SK-N-SH (cell line): Measurements from ENCODE around the gene RHBDL3. TPM values are rescaled to one million over a fixed set of nuclear protein-coding genes. Genes with fewer than 3 reads are reported as not detected.

Experiments
- CTCF ChIA-PET: fragments of 300-600, 350-600 bp; formaldehyde crosslinking; extraction: SDS; loops from one replicate; lab custom pipeline; 2021; lab: Yijun Ruan, JAX
- POLR2A ChIA-PET: fragments of 350-600 bp; sonication (Branson Sonifier 250); formaldehyde crosslinking; extraction: SDS; loops from one replicate; lab custom pipeline; 2020; ENCODE audit warnings: antibody characterized with exemption, inconsistent platforms; lab: Yijun Ruan, JAX
- DNase-seq: peaks from one replicate; pipeline ENCODE4 v3.0.0; 2012
- H2AFZ ChIP-seq: fragments of 200-600 bp; sonication (generic); 2 replicates; pipeline ENCODE4 v1.8.1; 2016; ENCODE audit warnings: antibody characterized with exemption, mild to moderate bottlenecking, low read depth
- H3F3A ChIP-seq: fragments of 200-600 bp; sonication (generic); replicated peaks from 2 replicates; pipeline ENCODE3; 2016; ENCODE audit warnings: antibody characterized with exemption, mild to moderate bottlenecking; ENCODE audit not compliant: insufficient read depth
- H3K27ac ChIP-seq, 2 experiments: fragments of 200-500 bp in 1 of 2; fragments of 200-600 bp in 1 of 2; sonication (Bioruptor generic) in 1 of 2; sonication (generic), shearing (Covaris generic) in 1 of 2; 2 replicates each; pipeline versions ENCODE4 v1.5.1 to v1.6.1; 2014 to 2016; ENCODE audit warnings: low read depth in 2 of 2, inconsistent platforms in 1 of 2, low read length in 1 of 2, mild to moderate bottlenecking in 1 of 2, mixed read lengths in 1 of 2
- H3K27me3 ChIP-seq: fragments of 200-600 bp; sonication (generic), shearing (Covaris generic); 2 replicates; pipeline ENCODE4 v1.6.1; 2016; ENCODE audit warnings: mixed run types; ENCODE audit not compliant: insufficient read depth
- H3K36me3 ChIP-seq, 2 experiments: fragments of 200-500 bp in 1 of 2; fragments of 200-600 bp in 1 of 2; sonication (Bioruptor generic) in 1 of 2; sonication (generic) in 1 of 2; replicated peaks in 1 of 2; 2 replicates each; pipeline versions ENCODE3 to v1.5.1; 2014 to 2016; ENCODE audit warnings: low read length in 1 of 2, mild to moderate bottlenecking in 1 of 2; ENCODE audit not compliant: insufficient read depth in 2 of 2, control insufficient read depth in 1 of 2
- H3K4me1 ChIP-seq, 2 experiments: fragments of 200-500 bp in 1 of 2; fragments of 200-600 bp in 1 of 2; sonication (Bioruptor generic) in 1 of 2; sonication (generic), shearing (Covaris generic) in 1 of 2; 2 replicates each; pipeline versions ENCODE4 v1.5.1 to v1.6.1; 2014 to 2016; ENCODE audit warnings: low read depth in 1 of 2, low read length in 1 of 2, mixed run types in 1 of 2; ENCODE audit not compliant: insufficient read depth in 2 of 2, control insufficient read depth in 1 of 2
- H3K4me2 ChIP-seq: fragments of 200-600 bp; sonication (generic), shearing (Covaris generic); 2 replicates; pipeline ENCODE4 v1.6.1; 2017; ENCODE audit warnings: mixed run types
- H3K4me3 ChIP-seq, 2 experiments: fragments of 200-500 bp in 1 of 2; fragments of 200-600 bp in 1 of 2; sonication (Bioruptor generic) in 1 of 2; sonication (generic), shearing (Covaris generic) in 1 of 2; 2 replicates each; pipeline versions ENCODE4 v1.5.1 to v1.8.1; 2014 to 2016; ENCODE audit warnings: low read depth in 2 of 2, inconsistent platforms in 1 of 2, low read length in 1 of 2, mild to moderate bottlenecking in 1 of 2, mixed read lengths in 1 of 2, moderate library complexity in 1 of 2
- H3K79me2 ChIP-seq: fragments of 200-600 bp; sonication (generic); 2 replicates; pipeline ENCODE4 v1.8.1; 2017; ENCODE audit warnings: mild to moderate bottlenecking; ENCODE audit not compliant: insufficient read depth
- H3K9ac ChIP-seq: fragments of 200-600 bp; sonication (generic); 2 replicates; pipeline ENCODE4 v1.6.1; 2017; ENCODE audit warnings: mixed run types
- H3K9me2 ChIP-seq: fragments of 200-600 bp; sonication (generic); 2 replicates; pipeline ENCODE4 v1.6.1; 2017; ENCODE audit warnings: mixed run types
- H3K9me3 ChIP-seq: fragments of 200-600 bp; sonication (generic); 2 replicates; pipeline ENCODE4 v1.6.1; 2017; ENCODE audit warnings: mixed run types, mild to moderate bottlenecking, moderate library complexity
- H4K20me1 ChIP-seq: fragments of 200-600 bp; sonication (generic); 2 replicates; pipeline ENCODE4 v1.6.1; 2017; ENCODE audit warnings: mild to moderate bottlenecking, mixed run types; ENCODE audit not compliant: insufficient read depth
- CHD2 ChIP-seq: fragments of 150-350 bp; IDR thresholded peaks from 2 replicates; pipeline ENCODE4 v1.6.1; 2018; ENCODE audit warnings: low read length; ENCODE audit not compliant: partially characterized antibody
- ELF1 ChIP-seq: IDR thresholded peaks from 2 replicates; pipeline ENCODE4 v1.4.0; 2012
- GABPA ChIP-seq: IDR thresholded peaks from 2 replicates; pipeline ENCODE4 v1.4.0; 2012; ENCODE audit warnings: low read depth, mild to moderate bottlenecking
- MAX ChIP-seq: IDR thresholded peaks from 2 replicates; pipeline ENCODE4 v1.4.0; 2012; ENCODE audit warnings: low read depth
- MEF2A ChIP-seq: IDR thresholded peaks from 2 replicates; pipeline ENCODE4 v1.4.0; 2012; ENCODE audit warnings: low read depth, borderline replicate concordance
- NFIC ChIP-seq: IDR thresholded peaks from 2 replicates; pipeline ENCODE4 v1.4.0; 2012; ENCODE audit warnings: borderline replicate concordance
- NRF1 ChIP-seq: IDR thresholded peaks from 2 replicates; pipeline ENCODE4 v1.6.1; 2012; ENCODE audit warnings: low read depth, mild to moderate bottlenecking, low read length
- POLR2AphosphoS5 ChIP-seq: IDR thresholded peaks from 2 replicates; pipeline ENCODE4 v1.6.1; 2012; ENCODE audit warnings: low read depth, low read length
- RAD21 ChIP-seq: IDR thresholded peaks from 2 replicates; pipeline ENCODE4 v1.6.1; 2012; ENCODE audit warnings: mild to moderate bottlenecking, low read length
- REST ChIP-seq: IDR thresholded peaks from 2 replicates; pipeline ENCODE4 v1.6.1; 2012; ENCODE audit warnings: mild to moderate bottlenecking, low read depth, low read length, moderate library complexity
- RXRA ChIP-seq: IDR thresholded peaks from 2 replicates; pipeline ENCODE4 v1.4.0; 2012; ENCODE audit warnings: low read depth, mild to moderate bottlenecking, borderline replicate concordance
- SMC3 ChIP-seq: IDR thresholded peaks from 2 replicates; pipeline ENCODE4 v1.6.1; 2012; ENCODE audit warnings: low read depth, low read length, improper control_type of control experiment
- TAF1 ChIP-seq: IDR thresholded peaks from 2 replicates; pipeline ENCODE4 v1.6.1; 2012; ENCODE audit warnings: low read depth, mild to moderate bottlenecking, low read length, moderate library complexity, borderline replicate concordance
- TCF12 ChIP-seq: IDR thresholded peaks from 2 replicates; pipeline ENCODE4 v1.4.0; 2012
- USF1 ChIP-seq: IDR thresholded peaks from 2 replicates; pipeline ENCODE4 v1.4.0; 2012; ENCODE audit warnings: low read depth, borderline replicate concordance
- YY1 ChIP-seq: IDR thresholded peaks from 2 replicates; pipeline ENCODE4 v1.4.0; 2012; ENCODE audit warnings: low read depth, mild to moderate bottlenecking
- ZBTB33 ChIP-seq: IDR thresholded peaks from 2 replicates; pipeline ENCODE4 v1.4.0; 2012; ENCODE audit warnings: low read depth, borderline replicate concordance
- WGBS: methylation state at CpG from one replicate; pipeline ENCODE4 v1.1.6; 2017; ENCODE audit warnings: low lambda C conversion rate; 5-methylcytosine and 5-hydroxymethylcytosine counted together
- polyA plus RNA-seq, 3 experiments: library from polyadenylated mRNA; depleted of rRNA; stranded (reverse); fragments of >200 nt; gene quantifications; 2 replicates each; pipeline ENCODE4 v1.2.3, GENCODE V29; 2012

RHBDL3 gene
- polyA plus RNA-seq, 1 of the 3 experiments (the other 2 are of a cell fraction): 0.72 TPM

GRCh38 chr17:32357615-32358014 lies 92.0 kb downstream of the RHBDL3 start:
- no peak overlapping the region for H3K4me3 ChIP-seq
- H3K27me3 ChIP-seq: no peaks in the 10 kb centered on the region
- no peak overlapping the region for H2AFZ ChIP-seq
- whole genome bisulfite sequencing: 91% methylated on average over 8 of the region's 8 CpGs
- no peaks in the 10 kb centered on the region for H3K9me2 ChIP-seq
- H3K79me2 ChIP-seq: peaks cover 99% of the 10 kb centered on the region
- peaks cover 7 to 11% of the 10 kb centered on the region in 2 experiments; a peak in 2 of 4 replicates for H3K4me1 ChIP-seq
- CTCF ChIA-PET: no interaction called here
- no peak overlapping the region for H3K27ac ChIP-seq
- POLR2A ChIA-PET: no interaction called here
- TF ChIP-seq CHD2: no peak
- TF ChIP-seq MAX: no peak
- TF ChIP-seq YY1: no peak
- TF ChIP-seq ELF1: no peak
- no peak for TF ChIP-seq POLR2AphosphoS5
- TF ChIP-seq GABPA: no peak
- no peak for TF ChIP-seq RAD21
- TF ChIP-seq USF1: no peak
- TF ChIP-seq TCF12: no peak
- no peak for TF ChIP-seq TAF1
- no peak for TF ChIP-seq RXRA
- TF ChIP-seq REST: no peak
- no peak for TF ChIP-seq SMC3
- no peak for TF ChIP-seq NRF1
- TF ChIP-seq ZBTB33: no peak
- TF ChIP-seq MEF2A: no peak
- TF ChIP-seq NFIC: no peak
- DNase-seq: no peak
- H3K9ac ChIP-seq: no peak overlapping the region
- H3K36me3 ChIP-seq: peaks cover 59 to 83% of the 10 kb centered on the region in 2 experiments
- no peak overlapping the region for H3K4me2 ChIP-seq
- no peaks in the 10 kb centered on the region for H3K9me3 ChIP-seq
- peaks cover 31% of the 10 kb centered on the region for H3F3A ChIP-seq
- peaks cover 97% of the 10 kb centered on the region for H4K20me1 ChIP-seq
